ENCODE measurements around the gene ZGPAT.
"Not testable (repeated sequence)": the region's sequence is repeated elsewhere in the genome, so short reads cannot be mapped to it uniquely, and the experiment has no call there.

Gene ZGPAT

GRCh38 chr20:63775096-63775978 is 67.5 kb downstream of the ZGPAT start:
- H3K4me1 ChIP-seq (ENCODE audit: control insufficient read depth in 1 of 2, insufficient read depth in 2 of 2, low read length in 2 of 2) = peaks cover 0 to 8% of the 10 kb centered on the region in 2 donors
- no peak overlapping the region for H3K27ac ChIP-seq (ENCODE audit: low read length)
- no peaks in the 10 kb centered on the region for H3K9me3 ChIP-seq (ENCODE audit: control insufficient read depth in 1 of 2, low read length in 2 of 2)
- no peaks in the 10 kb centered on the region for H3K27me3 ChIP-seq (ENCODE audit: low read depth, low read length)
- no peaks in the 10 kb centered on the region for H3K36me3 ChIP-seq (ENCODE audit: control insufficient read depth in 1 of 2, insufficient read depth in 2 of 2, low read length in 2 of 2)
- H3K4me3 ChIP-seq (ENCODE audit: low read depth in 1 of 2, low read length in 2 of 2) = peak overlapping the region in 1 of 2 donors; percentile 21

GRCh38 chr20:63776875-63777274 is 69.0 kb downstream of the ZGPAT start:
- not testable (repeated sequence) for H3K9me3 ChIP-seq (ENCODE audit: control insufficient read depth in 1 of 2, low read length in 2 of 2); H3K4me1 ChIP-seq (ENCODE audit: control insufficient read depth in 1 of 2, insufficient read depth in 2 of 2, low read length in 2 of 2); H3K27ac ChIP-seq (ENCODE audit: low read length); H3K36me3 ChIP-seq (ENCODE audit: control insufficient read depth in 1 of 2, insufficient read depth in 2 of 2, low read length in 2 of 2); H3K4me3 ChIP-seq (ENCODE audit: low read depth in 1 of 2, low read length in 2 of 2); H3K27me3 ChIP-seq (ENCODE audit: low read depth, low read length)

GRCh38 chr20:63777614-63778013 is 69.8 kb downstream of the ZGPAT start:
- H3K4me1 ChIP-seq (ENCODE audit: control insufficient read depth in 1 of 2, insufficient read depth in 2 of 2, low read length in 2 of 2) = peaks cover 0 to 9% of the 10 kb centered on the region in 2 donors
- H3K27ac ChIP-seq (ENCODE audit: low read length) = no peak overlapping the region
- no peaks in the 10 kb centered on the region for H3K36me3 ChIP-seq (ENCODE audit: control insufficient read depth in 1 of 2, insufficient read depth in 2 of 2, low read length in 2 of 2)
- H3K4me3 ChIP-seq (ENCODE audit: low read depth in 1 of 2, low read length in 2 of 2) = no peak overlapping the region
- H3K9me3 ChIP-seq (ENCODE audit: control insufficient read depth in 1 of 2, low read length in 2 of 2) = no peaks in the 10 kb centered on the region
- H3K27me3 ChIP-seq (ENCODE audit: low read depth, low read length) = no peaks in the 10 kb centered on the region

GRCh38 chr20:63778034-63778752 is 70.4 kb downstream of the ZGPAT start:
- peaks cover 0 to 10% of the 10 kb centered on the region in 2 donors for H3K4me1 ChIP-seq (ENCODE audit: control insufficient read depth in 1 of 2, insufficient read depth in 2 of 2, low read length in 2 of 2)
- H3K27me3 ChIP-seq (ENCODE audit: low read depth, low read length) = no peaks in the 10 kb centered on the region
- no peak overlapping the region for H3K27ac ChIP-seq (ENCODE audit: low read length)
- no peaks in the 10 kb centered on the region for H3K9me3 ChIP-seq (ENCODE audit: control insufficient read depth in 1 of 2, low read length in 2 of 2)
- H3K36me3 ChIP-seq (ENCODE audit: control insufficient read depth in 1 of 2, insufficient read depth in 2 of 2, low read length in 2 of 2) = no peaks in the 10 kb centered on the region
- no peak overlapping the region for H3K4me3 ChIP-seq (ENCODE audit: low read depth in 1 of 2, low read length in 2 of 2)

GRCh38 chr20:63778857-63779256 is 71.0 kb downstream of the ZGPAT start:
- no peak overlapping the region for H3K4me3 ChIP-seq (ENCODE audit: low read depth in 1 of 2, low read length in 2 of 2)
- H3K4me1 ChIP-seq (ENCODE audit: control insufficient read depth in 1 of 2, insufficient read depth in 2 of 2, low read length in 2 of 2) = peaks cover 0 to 10% of the 10 kb centered on the region in 2 donors
- no peak overlapping the region for H3K27ac ChIP-seq (ENCODE audit: low read length)
- H3K36me3 ChIP-seq (ENCODE audit: control insufficient read depth in 1 of 2, insufficient read depth in 2 of 2, low read length in 2 of 2) = no peaks in the 10 kb centered on the region
- H3K27me3 ChIP-seq (ENCODE audit: low read depth, low read length) = no peaks in the 10 kb centered on the region
- H3K9me3 ChIP-seq (ENCODE audit: control insufficient read depth in 1 of 2, low read length in 2 of 2) = no peaks in the 10 kb centered on the region

- H3K27ac ChIP-seq (ENCODE audit: low read length) = no peak overlapping the region
- no peaks in the 10 kb centered on the region for H3K9me3 ChIP-seq (ENCODE audit: control insufficient read depth in 1 of 2, low read length in 2 of 2)
- H3K27me3 ChIP-seq (ENCODE audit: low read depth, low read length) = no peaks in the 10 kb centered on the region
- H3K4me3 ChIP-seq (ENCODE audit: low read depth in 1 of 2, low read length in 2 of 2) = no peak overlapping the region
- no peaks in the 10 kb centered on the region for H3K36me3 ChIP-seq (ENCODE audit: control insufficient read depth in 1 of 2, insufficient read depth in 2 of 2, low read length in 2 of 2)
- peaks cover 0 to 2% of the 10 kb centered on the region in 2 donors for H3K4me1 ChIP-seq (ENCODE audit: control insufficient read depth in 1 of 2, insufficient read depth in 2 of 2, low read length in 2 of 2)
Measured at GRCh38 chr20:63781181-63781580, 73.3 kb downstream of the ZGPAT start.

GRCh38 chr20:63782051-63782471 is 74.2 kb downstream of the ZGPAT start:
- H3K9me3 ChIP-seq (ENCODE audit: control insufficient read depth in 1 of 2, low read length in 2 of 2) = no peaks in the 10 kb centered on the region
- no peak overlapping the region for H3K27ac ChIP-seq (ENCODE audit: low read length)
- H3K4me3 ChIP-seq (ENCODE audit: low read depth in 1 of 2, low read length in 2 of 2) = no peak overlapping the region
- peaks cover 0 to 2% of the 10 kb centered on the region in 2 donors for H3K4me1 ChIP-seq (ENCODE audit: control insufficient read depth in 1 of 2, insufficient read depth in 2 of 2, low read length in 2 of 2)
- H3K36me3 ChIP-seq (ENCODE audit: control insufficient read depth in 1 of 2, insufficient read depth in 2 of 2, low read length in 2 of 2) = no peaks in the 10 kb centered on the region
- H3K27me3 ChIP-seq (ENCODE audit: low read depth, low read length) = no peaks in the 10 kb centered on the region

GRCh38 chr20:63782521-63782971 is 74.7 kb downstream of the ZGPAT start:
- no peaks in the 10 kb centered on the region for H3K9me3 ChIP-seq (ENCODE audit: control insufficient read depth in 1 of 2, low read length in 2 of 2)
- H3K4me1 ChIP-seq (ENCODE audit: control insufficient read depth in 1 of 2, insufficient read depth in 2 of 2, low read length in 2 of 2) = peaks cover 0 to 2% of the 10 kb centered on the region in 2 donors
- no peaks in the 10 kb centered on the region for H3K27me3 ChIP-seq (ENCODE audit: low read depth, low read length)
- H3K4me3 ChIP-seq (ENCODE audit: low read depth in 1 of 2, low read length in 2 of 2) = no peak overlapping the region
- no peak overlapping the region for H3K27ac ChIP-seq (ENCODE audit: low read length)
- no peaks in the 10 kb centered on the region for H3K36me3 ChIP-seq (ENCODE audit: control insufficient read depth in 1 of 2, insufficient read depth in 2 of 2, low read length in 2 of 2)

GRCh38 chr20:63783970-63784369 is 76.1 kb downstream of the ZGPAT start:
- no peaks in the 10 kb centered on the region for H3K27me3 ChIP-seq (ENCODE audit: low read depth, low read length)
- no peak overlapping the region for H3K27ac ChIP-seq (ENCODE audit: low read length)
- H3K9me3 ChIP-seq (ENCODE audit: control insufficient read depth in 1 of 2, low read length in 2 of 2) = no peaks in the 10 kb centered on the region
- peaks cover 0 to 2% of the 10 kb centered on the region in 2 donors for H3K4me1 ChIP-seq (ENCODE audit: control insufficient read depth in 1 of 2, insufficient read depth in 2 of 2, low read length in 2 of 2)
- H3K4me3 ChIP-seq (ENCODE audit: low read depth in 1 of 2, low read length in 2 of 2) = no peak overlapping the region
- no peaks in the 10 kb centered on the region for H3K36me3 ChIP-seq (ENCODE audit: control insufficient read depth in 1 of 2, insufficient read depth in 2 of 2, low read length in 2 of 2)

- Histone ChIP-seq H3K27me3 (ENCODE audit: low read depth, low read length) (no peaks in the 10 kb centered on the region), H3K9me3 (ENCODE audit: control insufficient read depth in 1 of 2, low read length in 2 of 2) (no peaks in the 10 kb centered on the region), H3K4me1 (ENCODE audit: control insufficient read depth in 1 of 2, insufficient read depth in 2 of 2, low read length in 2 of 2) (peaks cover 0 to 2% of the 10 kb centered on the region in 2 donors), H3K27ac (ENCODE audit: low read length) (no peak overlapping the region), H3K4me3 (ENCODE audit: low read depth in 1 of 2, low read length in 2 of 2) (no peak overlapping the region), H3K36me3 (ENCODE audit: control insufficient read depth in 1 of 2, insufficient read depth in 2 of 2, low read length in 2 of 2) (peaks cover 0 to 9% of the 10 kb centered on the region in 2 donors)
Measured at GRCh38 chr20:63785691-63786131, 77.9 kb downstream of the ZGPAT start.
